ENCODE data around the gene CFAP126. TPM values are rescaled to one million over a fixed set of nuclear protein-coding genes. Genes with fewer than 3 reads are reported as not detected.
"Not testable (repeated sequence)": the region's sequence is repeated elsewhere in the genome, so short reads cannot be mapped to it uniquely, and the experiment has no call there.

Gene CFAP126, protein sequence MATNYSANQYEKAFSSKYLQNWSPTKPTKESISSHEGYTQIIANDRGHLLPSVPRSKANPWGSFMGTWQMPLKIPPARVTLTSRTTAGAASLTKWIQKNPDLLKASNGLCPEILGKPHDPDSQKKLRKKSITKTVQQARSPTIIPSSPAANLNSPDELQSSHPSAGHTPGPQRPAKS
- 10 to 100 TPM; 12.7 to 18.8 (median 13.2) TPM for polyA plus RNA-seq (ENCODE audit: insufficient read length in 3 of 3)
- long read RNA-seq, donor 1, transcript CFAP126-201 (5 exons, 774 nt), result major isoform, 6 of 13 reads
- long read RNA-seq, donor 1, partial matches to known transcripts, result 7 of 13 reads
- long read RNA-seq, donor 1, other reads (novel, unspliced or antisense), result 0 of 13 reads
- long read RNA-seq, donor 2, partial matches to known transcripts, result 0 of 3 reads
- long read RNA-seq, donor 2, other reads (novel, unspliced or antisense), result 0 of 3 reads
- long read RNA-seq, donor 3, transcript CFAP126-201 (5 exons, 774 nt), result major isoform, 7 of 7 reads
- long read RNA-seq, donor 3, partial matches to known transcripts, result 0 of 7 reads
- long read RNA-seq, donor 3, other reads (novel, unspliced or antisense), result 0 of 7 reads
- long read RNA-seq, donor 4, transcript CFAP126-201 (5 exons, 774 nt), result major isoform, 10 of 10 reads
- long read RNA-seq, donor 4, partial matches to known transcripts, result 0 of 10 reads
- long read RNA-seq, donor 4, other reads (novel, unspliced or antisense), result 0 of 10 reads
- long read RNA-seq, donor 5, partial matches to known transcripts, result 0 of 1 reads
- long read RNA-seq, donor 5, other reads (novel, unspliced or antisense), result 0 of 1 reads
- long read RNA-seq, donor 6, partial matches to known transcripts, result 9 of 10 reads
- long read RNA-seq, donor 6, other reads (novel, unspliced or antisense), result 0 of 10 reads
- long read RNA-seq, donor 7, partial matches to known transcripts, result 0 of 3 reads
- long read RNA-seq, donor 7, other reads (novel, unspliced or antisense), result 0 of 3 reads
- long read RNA-seq, donor 8, result 0 reads
- long read RNA-seq, donor 9, transcript CFAP126-201 (5 exons, 774 nt), result major isoform, 6 of 6 reads
- long read RNA-seq, donor 9, partial matches to known transcripts, result 0 of 6 reads
- long read RNA-seq, donor 9, other reads (novel, unspliced or antisense), result 0 of 6 reads
- long read RNA-seq, donor 10, partial matches to known transcripts, result 0 of 4 reads
- long read RNA-seq, donor 10, other reads (novel, unspliced or antisense), result 0 of 4 reads
- long read RNA-seq, donor 11, result 0 reads
- long read RNA-seq, donor 12, transcript CFAP126-201 (5 exons, 774 nt), result major isoform, 6 of 6 reads
- long read RNA-seq, donor 12, partial matches to known transcripts, result 0 of 6 reads
- long read RNA-seq, donor 12, other reads (novel, unspliced or antisense), result 0 of 6 reads
- long read RNA-seq, donor 13, transcript CFAP126-201 (5 exons, 774 nt), result major isoform, 6 of 6 reads
- long read RNA-seq, donor 13, partial matches to known transcripts, result 0 of 6 reads
- long read RNA-seq, donor 13, other reads (novel, unspliced or antisense), result 0 of 6 reads
- long read RNA-seq, donor 14, result 0 reads
- long read RNA-seq, donor 15, partial matches to known transcripts, result 0 of 4 reads
- long read RNA-seq, donor 15, other reads (novel, unspliced or antisense), result 0 of 4 reads
- long read RNA-seq, donor 16, transcript CFAP126-201 (5 exons, 774 nt), result major isoform, 7 of 7 reads
- long read RNA-seq, donor 16, partial matches to known transcripts, result 0 of 7 reads
- long read RNA-seq, donor 16, other reads (novel, unspliced or antisense), result 0 of 7 reads

DNA sequence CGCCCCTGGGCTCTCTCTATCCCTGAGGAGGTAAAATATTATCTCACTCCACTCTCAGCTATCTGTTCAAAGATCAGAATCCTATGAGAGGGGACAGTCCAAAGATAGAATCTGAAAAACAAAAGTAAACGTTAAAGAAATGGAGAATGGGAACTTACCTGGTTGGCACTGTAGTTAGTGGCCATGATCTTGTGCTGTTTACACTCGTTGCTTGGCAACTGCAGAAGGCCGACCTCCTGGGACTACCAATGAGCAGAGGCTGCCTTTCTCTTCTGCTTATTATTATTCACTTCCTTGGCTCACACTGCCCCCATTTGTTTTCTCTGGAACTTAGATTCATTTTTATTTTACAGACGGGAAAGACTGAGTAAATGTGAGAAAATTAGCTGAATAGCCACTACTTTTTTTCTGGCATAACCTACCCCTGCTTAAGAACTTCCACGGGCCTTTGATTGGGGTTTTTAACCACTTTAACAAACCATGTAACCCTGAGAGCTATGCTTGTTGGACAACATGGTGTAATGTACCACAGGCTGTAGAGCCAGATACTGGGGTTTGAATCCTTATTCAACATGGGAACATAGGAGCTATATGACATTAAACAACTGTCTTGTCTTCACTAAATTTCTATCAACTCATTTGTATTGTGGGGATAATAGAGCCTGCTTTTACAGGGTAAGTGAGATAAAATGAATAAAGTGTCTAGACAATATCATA is at the start of gene CFAP126:
Gene CFAP126 (minus strand): TSS at position 193 of the 717 bp plus-strand sequence. CDS start 8 bp downstream, at position 185.
- peak; percentile 75 for DNase-seq

DNA sequence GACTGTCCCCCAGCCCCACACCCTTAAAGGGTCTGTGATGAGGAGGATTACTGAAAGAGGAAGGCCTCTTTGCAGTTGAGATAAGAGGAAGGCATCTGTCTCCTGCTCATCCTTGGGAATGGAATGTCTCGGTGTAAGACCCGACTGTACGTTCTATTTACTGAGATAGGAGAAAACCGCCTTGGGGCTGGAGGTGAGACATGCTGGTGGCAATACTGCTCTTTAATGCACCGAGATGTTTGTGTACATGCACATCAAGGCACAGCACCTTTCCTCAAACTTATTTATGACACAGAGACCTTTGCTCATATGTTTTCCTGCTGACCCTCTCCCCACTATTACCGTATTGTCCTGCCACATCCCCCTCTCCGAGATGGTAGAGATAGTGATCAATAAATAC is 45.4 kb upstream of the CFAP126 start:
- not testable (repeated sequence) for DNase-seq

DNA sequence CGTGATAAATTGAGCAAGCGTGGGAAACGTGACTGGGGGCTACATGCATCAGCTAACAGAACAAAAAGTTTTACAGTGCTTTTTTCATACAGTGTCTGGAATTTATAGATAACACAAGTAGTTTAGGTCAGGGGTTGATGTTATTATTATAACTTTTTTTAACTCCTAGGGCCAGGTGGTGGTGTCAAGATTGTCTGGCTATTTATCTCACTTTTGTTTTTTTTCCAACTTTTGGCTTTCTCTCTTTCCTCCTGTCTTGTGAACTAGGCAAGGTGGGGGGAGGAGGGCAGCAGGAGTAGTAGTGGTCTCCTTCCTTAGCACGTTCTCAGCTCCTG is 42.9 kb upstream of the CFAP126 start:
- not testable (repeated sequence) for DNase-seq

DNA sequence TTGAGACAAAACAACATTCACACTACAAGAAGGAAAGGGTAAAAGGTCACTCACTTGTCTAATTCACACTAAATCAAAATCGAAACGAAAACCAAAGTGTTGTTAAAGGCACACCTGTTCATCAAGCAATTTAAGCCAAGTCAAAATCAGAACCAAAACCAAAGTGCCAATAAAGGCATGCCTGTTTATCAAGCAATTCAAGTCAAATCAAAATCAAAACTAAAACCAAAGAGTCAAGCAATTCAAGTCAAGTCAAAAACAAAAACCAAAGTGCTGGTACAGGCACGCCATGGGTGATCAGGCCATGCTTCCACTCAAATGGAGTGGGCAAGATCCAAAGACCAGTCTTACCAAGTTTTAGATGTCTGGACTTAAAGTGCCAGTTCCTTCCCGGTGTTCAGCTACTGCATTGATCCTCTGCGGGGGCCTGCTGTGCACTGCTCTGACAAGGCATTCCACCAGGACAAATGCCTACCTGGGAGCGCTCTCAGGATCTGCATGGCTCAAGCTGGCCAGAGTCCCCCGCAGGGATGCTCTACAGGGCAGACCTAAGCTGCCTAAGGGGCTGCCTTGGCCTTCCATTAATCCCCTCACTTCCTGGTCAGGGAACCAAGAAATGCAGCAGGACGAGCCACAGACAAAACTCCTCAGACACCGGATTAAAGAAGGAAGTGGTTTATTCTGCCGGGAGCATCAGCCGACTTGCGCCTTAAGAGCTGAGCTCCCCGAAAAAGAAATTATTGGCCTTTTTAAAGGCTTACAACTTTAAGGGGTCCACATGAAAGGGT is 42.4 kb upstream of the CFAP126 start:
- DNase-seq, result not testable (repeated sequence)

DNA sequence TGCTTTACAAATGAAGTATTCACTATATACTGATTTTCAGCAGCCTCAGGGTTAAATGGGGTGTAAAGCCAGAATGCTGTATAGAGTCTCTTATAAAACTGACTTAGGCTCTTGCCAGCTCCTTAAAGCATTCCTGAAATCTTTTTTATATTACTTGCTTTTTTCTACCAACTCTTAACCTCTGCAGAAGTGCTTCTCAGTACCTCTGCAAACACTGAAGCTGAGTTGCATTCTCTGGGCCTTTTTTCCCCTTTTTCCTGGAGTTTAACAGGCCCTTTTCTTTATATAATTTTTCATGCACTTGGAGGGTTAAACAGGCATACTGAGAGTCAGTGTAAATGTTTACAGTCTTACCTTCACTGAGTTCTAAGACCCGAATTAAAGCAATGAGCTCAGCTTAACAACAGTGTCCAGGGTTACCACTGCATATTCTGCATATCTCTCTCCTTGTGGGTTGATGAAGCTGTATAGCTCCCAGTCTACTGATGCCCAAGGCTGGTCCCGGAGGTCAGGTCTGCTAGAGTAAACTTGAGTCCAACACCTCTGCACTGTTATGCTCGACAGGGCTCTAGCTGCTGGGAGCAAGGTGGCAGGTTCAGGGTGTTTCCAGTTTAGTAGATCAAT is 40.9 kb upstream of the CFAP126 start:
- DNase-seq, result no peak

DNA sequence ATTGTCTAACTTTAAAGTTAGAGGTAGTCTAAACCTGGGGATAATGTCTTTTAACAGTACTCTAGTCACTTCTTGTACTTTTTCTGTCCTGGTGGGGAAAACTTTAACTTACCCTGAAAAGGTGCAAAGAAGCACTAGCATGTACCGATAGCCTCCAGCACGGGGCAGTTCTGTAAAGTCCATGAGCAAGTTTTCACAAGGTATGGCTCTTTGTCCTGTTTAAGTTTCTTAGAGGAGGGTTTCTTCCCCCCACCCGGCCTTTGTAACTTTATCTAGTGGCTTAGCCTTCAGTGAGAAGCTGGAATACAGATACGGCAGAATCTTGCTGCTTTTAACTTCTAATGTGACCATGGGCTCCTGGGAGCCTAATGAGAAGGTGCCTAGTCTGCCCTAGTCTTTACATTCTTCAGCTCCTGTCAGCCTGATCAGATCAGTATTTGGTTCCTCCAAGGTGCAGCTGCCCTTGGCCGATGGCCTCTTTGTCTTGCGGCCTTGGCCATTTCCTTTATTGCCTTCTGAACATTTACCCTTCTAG is 39.8 kb upstream of the CFAP126 start:
- DNase-seq, result no peak

DNA sequence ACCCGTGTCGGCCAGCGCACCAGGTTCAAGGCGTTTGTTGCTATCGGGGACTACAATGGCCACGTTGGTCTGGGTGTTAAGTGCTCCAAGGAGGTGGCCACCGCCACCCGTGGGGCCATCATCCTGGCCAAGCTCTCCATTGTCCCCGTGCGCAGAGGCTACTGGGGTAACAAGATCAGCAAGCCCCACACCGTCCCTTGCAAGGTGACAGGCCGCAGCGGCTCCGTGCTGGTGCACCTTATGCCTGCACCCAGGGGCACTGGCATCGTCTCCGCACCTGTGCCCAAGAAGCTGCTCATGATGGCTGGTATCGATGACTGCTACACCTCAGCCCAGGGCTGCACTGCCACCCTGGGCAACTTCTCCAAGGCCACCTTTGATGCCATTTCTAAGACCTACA is 38.9 kb upstream of the CFAP126 start:
- not testable (repeated sequence) for DNase-seq

DNA sequence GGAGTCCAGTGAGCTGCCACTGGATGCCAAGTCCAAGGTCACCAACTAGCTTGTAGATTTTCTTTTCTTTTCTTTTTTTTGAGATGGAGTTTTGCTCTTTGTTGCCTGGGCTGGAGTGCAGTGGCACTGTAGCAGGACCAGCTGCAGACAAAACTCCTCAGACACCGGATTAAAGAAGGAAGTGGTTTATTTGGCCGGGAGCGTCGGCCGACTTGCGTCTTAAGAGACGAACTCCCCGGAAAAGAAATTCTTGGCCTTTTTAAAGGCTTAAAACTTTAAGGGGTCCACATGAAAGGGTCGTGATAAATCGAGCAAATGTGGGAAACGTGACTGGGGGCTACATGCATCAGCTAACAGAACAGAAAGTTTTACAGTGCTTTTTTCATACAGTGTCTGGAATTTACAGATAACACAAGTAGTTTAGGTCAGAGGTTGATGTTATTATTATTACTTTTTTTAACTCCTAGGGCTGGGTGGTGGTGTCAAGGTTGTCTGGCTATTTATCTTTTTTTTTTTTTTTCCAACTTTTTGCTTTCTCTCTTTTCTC is 36.4 kb upstream of the CFAP126 start:
- no peak for DNase-seq

DNA sequence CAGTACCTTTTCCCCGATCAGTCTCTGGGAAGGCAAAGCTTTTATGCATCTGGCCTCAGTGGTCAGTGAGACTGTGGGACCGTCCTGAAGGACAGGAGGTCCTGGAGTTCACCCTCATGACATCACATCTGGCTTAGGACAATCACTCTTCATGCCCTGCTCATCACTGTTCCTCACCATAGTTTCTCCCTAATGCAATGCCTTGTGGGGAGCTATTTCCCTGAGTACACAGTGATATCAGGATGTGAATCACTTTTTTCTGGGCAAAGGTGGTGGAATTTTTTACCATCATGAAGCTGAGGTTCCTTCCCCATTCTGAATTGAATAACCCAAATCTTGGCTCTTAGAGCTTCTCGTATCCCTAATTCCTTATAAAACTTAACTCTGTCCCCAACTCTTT is 34.8 kb upstream of the CFAP126 start:
- no peak for DNase-seq

DNA sequence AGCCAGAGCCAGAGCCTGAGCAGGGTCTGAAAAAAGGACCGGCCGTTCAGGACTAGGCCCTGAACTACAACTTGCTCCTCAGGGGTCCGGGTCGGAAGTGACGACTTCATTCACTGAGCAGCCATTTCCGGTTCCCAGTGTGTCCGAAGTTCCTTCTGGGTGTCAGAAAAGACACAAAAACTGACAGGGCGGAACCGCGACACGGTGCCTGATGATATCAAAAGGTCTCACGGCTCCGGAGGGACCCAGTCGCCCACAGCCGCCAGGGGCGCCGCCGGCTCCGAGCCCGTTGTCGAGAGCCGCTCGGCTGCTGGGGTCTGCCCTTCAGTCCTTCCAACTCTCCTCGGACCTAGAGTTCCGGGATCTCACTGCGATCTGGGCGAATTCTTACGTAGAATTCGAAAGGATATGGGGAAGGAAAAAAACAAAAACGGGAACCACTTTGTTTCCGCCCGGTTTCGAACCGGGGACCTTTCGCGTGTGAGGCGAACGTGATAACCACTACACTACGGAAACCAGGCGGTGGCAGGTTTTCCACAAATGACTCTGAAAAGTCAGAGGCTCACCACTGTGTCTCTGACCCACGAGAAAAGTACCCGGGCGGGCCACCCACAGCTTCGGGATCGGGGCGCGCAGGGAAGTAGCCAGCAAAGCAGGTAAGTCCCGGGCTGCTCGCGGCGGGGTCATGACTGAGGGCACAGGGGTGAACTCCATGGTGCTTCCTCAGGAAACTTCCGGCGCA is 31.8 kb upstream of the CFAP126 start:
- peak; percentile 93 for DNase-seq

DNA sequence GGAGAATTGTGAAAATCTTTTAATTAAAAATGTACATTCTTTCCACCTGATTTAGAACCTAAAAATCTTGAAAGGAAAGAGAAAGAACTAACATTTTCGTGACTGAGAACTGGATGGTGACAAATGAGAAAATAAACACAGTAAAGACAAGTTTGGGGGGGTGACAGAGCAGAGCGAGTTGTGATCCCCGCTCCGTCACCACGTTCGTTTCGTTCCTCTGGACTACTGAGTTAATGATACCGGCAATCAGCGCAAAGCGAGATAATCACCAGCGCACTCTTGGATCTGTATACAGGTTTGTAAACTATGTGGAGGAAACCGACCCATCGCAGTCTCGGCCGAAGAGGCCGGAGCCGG is 31.2 kb upstream of the CFAP126 start:
- no peak for DNase-seq

DNA sequence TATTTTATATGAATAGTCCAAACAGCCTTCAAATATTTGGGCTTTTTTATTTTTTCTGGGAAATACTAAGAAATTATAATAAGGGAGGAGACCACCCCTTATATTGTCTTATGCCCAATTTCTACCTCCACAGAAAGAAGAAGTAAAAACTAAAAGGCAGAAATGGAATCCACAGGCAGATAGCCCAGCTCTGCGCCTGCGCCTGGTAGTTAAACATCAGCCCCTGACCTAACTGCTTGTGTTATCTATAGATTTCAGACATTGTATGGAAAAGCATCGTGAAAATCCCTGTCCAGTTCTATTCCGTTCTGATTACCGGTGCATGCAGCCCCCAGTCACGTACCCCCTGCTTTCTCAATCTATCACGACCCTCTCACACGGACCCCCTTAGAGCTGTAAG is 29.4 kb upstream of the CFAP126 start:
- DNase-seq, result not testable (repeated sequence)

DNA sequence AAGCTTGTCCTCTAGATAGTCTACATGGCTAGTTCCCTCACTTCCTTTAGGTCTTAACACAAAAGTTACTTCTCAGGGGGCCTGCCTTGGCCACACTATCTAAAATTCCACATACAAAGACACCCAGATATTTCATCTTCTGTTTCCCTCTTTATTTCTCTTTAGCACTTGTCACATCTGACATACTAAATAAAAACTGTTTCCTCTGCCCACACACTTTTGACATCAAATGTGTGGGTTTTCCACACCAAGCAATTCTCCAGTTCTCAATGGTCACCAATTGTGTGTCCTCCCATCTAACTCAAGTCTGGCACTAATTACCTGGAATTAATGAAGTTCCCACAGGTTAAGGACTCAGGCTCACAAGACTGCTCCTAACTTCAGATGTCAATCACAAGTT is 25.5 kb upstream of the CFAP126 start:
- DNase-seq, result no peak

DNA sequence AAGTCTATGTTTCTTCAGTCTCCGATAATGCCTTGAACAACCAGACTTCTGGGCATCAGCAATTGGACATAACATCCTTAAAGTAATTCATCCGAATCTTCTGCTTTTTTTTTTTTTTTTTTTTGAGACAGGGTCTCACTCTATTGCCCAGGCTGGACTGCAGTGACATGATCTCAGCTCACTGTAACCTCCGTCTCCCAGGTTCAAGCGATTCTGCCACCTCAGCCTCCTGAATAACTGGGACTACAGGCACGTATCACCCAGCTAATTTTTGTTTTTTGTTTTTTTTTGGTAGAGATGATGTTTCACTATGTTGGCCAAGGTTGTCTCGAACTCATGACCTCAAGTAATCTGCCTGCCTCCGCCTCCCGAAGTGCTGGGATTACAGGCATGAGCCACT is 23.9 kb upstream of the CFAP126 start:
- no peak for DNase-seq

DNA sequence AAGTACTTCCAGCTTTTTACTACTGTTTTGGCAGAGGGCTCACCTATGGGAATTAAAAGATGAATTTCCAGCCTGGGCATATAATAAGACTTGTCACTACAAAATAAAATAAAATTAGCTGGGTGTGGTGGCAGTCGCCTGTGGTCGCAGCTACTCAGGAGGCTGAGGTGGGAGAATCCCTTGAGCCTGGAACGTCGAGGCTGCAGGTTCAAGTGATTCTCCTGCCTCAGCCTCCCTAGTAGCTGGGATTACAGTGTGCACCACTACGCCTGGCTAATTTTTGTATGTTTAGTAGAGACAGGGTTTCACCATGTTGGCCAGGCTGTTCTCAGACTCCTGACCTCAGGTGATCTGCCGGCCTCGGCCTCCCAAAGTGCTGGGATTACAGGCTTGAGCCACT is 23.5 kb upstream of the CFAP126 start:
- DNase-seq, result not testable (repeated sequence)

DNA sequence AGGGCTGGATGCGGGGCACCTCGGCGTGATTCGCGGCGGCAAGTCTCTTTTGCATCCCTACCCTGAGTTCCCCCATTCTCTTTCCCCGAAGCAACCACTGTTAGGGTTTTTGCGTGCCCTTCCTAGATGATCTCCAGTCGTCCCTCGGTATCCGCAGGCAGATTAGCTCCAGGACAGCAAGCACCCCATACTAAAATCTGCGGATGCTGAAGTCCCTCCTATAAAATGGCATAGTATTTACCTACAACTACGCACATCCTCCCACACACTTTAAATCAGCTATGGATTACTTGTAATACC is 22.8 kb upstream of the CFAP126 start:
- DNase-seq, result no peak

DNA sequence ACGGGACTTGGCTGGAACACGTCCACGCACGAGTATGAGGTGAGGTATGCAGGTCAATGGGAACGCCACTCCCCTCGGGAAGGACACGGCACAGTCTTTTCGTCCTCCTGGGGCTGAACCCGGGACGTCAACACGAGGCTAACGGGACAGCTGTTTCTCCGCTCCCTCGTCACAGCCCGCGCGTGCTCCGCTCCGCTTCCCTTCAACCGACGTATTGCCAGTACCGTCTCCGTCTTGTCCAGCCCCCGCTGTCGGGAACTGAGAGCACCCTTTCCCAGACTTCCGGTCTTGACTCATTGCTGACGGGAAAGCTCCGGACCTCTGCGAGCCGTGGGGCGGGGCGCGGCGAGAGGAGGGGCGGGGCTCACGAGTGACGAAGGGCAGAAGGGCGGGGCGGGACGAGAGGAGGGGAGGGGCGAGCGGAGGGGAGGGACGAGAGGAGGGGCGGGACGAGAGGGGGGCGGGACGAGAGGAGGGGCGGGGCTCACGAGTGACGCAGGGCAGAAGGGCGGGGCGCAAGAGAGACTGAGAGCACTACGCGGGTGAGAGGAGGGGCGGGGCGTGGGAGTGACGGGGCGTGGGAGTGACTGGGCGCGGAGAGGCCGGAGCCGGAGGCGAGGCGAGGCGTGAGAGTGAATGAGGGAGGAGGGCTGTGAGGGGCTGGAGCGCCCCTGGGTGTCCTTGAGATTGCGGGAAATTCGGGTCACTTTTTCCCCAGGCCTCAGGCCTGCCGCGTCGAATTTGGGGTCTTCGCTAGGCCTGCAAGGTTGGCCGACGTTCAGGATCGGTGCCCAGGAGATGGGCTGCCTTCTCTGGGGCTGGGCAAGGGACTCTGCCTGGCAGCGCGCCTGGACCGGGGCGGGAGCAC is 22.2 kb upstream of the CFAP126 start:
- DNase-seq, result peak; percentile 95
